Activated CD4-positive, CD25-positive, alpha-beta regulatory T cell treated with anti-CD3 and anti-CD28 coated beads, Interleukin-2, amount 50 U/mL, for 72 hours (primary cell): ENCODE measurements around the gene PCSK5.
"Not testable (repeated sequence)": the region's sequence is repeated elsewhere in the genome, so short reads cannot be mapped to it uniquely, and the experiment has no call there.

Source experiments
- DNase-seq: peaks from one replicate; pipeline ENCODE4 v3.0.0; 2021

Gene PCSK5

DNA sequence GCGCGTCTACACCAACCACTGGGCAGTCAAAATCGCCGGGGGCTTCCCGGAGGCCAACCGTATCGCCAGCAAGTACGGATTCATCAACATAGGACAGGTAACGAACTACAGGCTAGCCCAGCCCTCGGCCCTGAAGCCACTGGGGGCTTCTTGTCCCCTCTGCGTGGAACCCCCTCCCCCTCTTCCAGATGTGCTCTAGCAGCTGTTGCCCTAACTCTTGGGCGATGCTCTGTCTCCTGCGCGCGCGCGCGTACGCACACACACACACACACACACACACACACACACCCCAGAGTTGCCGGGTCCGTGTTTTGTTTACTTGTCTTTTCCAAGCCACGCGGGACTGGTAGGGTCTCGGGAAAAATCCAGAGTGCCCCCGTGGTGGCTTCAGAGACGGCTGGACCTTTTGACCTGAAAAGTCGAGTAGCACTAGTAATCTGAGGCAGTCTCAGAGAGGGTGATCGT is 836 bp downstream of the PCSK5 start:
- peak; percentile 36 for DNase-seq

DNA sequence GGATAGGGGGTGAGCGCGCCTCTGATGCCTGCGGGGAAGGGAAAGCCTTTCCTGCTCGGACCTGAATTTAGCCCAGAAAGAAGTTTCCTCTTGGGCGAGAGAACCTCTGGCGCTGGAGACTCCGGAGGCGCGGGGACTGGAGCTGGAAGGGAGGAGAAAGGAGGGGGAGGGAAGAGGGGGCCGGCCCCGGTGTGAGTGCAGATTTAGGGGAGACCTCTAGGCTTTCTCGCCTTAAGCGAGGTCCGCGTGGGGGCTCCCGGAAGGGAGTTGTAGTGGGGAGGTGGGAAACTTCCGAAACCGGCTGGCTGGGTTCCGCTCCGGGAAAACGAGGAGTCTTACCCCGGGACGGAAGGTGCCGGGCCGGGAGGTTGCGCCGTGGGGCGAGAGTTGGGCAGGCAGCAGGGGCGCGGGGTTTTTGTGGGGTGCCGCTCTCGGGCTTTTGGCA is 1.3 kb downstream of the PCSK5 start:
- no peak for DNase-seq

- peak; percentile 34 for DNase-seq
Measured at GRCh38 chr9:75892216-75892911, 1.9 kb downstream of the PCSK5 start.

DNA sequence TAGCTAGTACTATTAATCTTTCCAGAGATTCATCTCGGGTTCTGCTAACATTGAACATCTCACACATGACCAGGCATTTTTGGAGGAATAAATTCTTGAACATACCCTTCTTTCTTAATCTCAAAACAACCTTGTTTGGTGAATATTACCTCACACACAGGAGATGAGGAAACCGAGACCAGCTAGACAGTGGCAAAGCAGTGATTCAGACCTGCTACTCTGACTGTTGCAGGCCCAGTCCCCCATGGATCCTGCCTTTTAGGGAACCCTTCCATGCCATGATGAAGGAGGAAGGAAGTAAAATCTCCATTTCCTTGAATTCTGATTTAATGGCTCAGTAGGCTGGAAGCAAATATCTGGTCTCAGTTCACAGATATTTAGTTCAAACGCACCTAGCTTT is 2.6 kb downstream of the PCSK5 start:
- no peak for DNase-seq

- DNase-seq: no peak
Measured at GRCh38 chr9:75894566-75894965, 4.1 kb downstream of the PCSK5 start.

- DNase-seq: no peak
Measured at GRCh38 chr9:75895112-75895511, 4.6 kb downstream of the PCSK5 start.

GRCh38 chr9:75896193-75896592 is 5.7 kb downstream of the PCSK5 start:
- no peak for DNase-seq

- DNase-seq: not testable (repeated sequence)
Measured at GRCh38 chr9:75900893-75901524, 10.5 kb downstream of the PCSK5 start.

GRCh38 chr9:75903785-75904360 is 13.4 kb downstream of the PCSK5 start:
- no peak for DNase-seq

DNA sequence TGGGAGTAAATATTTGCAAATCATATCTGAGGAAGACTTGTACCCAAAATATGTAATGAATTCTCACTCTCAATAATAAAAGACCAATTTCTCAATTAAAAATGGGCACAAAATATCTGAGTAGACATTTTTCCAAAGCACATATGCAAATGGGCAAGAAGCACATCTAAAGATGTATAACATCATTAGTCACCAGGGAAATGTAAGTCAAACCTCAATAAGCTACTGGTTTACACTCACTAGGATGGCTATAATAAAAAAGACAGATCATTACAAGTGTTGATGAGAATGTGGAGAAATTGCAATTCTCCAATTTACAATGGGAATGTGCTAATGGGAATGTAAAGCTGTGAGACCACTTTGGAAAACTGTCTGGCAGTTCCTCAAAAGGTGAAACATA is 13.9 kb downstream of the PCSK5 start:
- no peak for DNase-seq

DNA sequence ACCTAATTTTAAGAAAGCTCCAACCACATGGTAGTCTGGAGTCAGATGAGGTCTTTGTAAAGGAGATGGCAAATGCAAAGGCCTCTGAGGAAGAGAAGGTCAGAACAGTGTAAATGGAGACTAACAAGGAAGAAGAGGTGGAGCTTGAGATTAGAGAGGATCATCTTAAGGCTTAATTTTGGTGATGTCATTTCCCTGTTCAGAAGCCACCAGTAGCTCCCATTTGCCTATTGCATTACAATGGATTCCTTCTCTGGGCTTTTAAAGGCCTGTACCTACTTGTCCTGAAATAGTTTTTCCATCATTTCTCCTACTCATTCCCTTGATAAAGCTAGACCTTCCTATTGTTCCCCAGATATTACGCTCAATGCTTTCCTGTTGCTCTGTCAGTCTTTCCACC is 16.1 kb downstream of the PCSK5 start:
- DNase-seq: no peak

DNA sequence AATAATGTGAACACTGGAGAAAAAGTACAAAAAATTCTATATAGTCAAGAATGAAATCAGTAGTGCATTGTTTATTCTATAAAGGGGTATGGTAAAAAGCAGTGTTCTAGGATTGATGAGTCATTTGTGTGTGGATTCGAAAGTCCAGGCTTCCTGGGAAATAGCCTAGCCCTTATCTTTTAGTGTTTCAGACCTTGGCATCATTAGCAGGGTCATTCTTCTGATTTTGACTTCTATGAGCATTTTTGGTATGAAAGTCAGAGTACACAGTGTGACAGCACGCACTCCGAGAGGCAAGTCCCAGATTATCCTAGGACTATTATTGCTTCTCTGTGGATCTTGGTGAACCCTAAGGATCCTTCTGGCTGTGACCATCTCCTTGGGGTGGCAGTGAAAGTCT is 16.9 kb downstream of the PCSK5 start:
- DNase-seq: no peak

DNA sequence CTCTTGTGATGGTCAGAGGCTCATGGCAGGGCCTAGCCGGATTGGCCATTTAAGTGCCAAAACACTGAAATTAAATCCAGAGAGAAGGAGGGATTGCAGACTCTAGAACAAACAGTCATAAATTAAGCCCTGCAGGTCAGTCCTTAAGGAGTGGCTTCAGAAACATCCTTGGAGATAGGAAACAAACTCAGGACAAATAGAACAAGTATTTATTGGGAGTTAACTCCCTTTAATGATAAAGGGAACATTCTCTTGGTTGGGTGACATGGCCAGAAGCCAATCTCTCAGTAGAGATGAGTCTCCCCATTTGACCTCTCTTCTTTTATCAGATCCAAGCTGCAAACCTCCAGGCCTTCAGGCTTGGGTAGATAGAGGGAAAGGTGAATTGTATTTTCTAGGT is 17.4 kb downstream of the PCSK5 start:
- no peak for DNase-seq

DNA sequence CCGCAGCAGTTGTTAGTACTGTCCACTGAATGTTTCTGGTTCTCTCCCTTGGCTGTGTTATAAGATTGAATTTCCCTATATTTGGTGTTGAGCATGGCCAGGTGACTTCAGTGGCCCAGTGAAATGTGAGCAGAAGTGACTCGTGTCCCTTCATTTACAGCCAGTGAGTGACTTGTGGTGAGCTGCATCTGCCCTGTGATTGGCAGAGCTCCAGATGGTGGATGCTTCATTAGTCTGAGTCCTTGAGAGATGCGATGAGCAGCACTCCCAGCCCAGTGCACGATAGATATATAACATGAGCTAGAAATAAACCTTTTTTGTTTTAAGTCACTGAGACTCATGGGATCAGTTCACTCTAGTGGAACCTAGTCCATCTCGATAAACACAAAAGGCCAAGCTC is 19.3 kb downstream of the PCSK5 start:
- no peak for DNase-seq

DNA sequence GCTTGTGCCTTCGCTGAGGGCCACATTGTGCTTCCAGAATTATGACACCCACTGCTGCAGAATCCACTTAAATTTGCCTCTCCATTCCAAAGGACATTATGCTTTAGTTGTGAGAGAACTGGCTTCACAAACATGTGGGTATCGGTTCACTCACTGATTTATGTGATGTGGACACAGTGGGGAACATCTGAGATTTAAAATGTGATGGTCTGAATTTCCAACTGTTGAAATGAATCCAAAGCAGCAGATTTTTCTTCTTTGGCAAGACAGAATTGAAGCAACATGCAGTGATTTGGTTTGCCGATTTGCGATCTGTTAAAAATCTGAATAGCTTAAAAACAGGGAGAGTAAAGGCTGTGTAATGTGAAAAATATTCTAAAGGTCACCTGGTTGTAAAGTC is 20.3 kb downstream of the PCSK5 start:
- no peak for DNase-seq

- no peak for DNase-seq
Measured at GRCh38 chr9:75911390-75911789, 20.9 kb downstream of the PCSK5 start.

DNA sequence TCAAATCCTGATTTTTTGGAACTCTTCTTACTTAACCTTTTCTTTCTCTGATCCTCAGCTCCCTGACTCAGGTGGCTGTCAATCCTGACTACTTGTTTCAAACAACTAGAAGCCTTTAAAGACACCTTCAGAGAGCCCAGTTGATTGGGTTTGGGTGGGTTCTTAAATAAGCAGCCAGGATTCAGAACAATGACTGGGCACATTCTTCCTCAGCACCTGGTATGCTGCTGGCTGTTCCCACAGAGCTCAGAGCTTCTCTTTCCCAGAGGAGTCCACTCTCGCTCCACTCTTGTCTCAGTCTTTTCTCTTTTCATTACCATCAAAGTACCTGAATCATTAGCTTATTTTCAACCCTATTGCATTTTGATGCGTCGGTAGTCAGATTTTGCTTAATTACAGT is 22.5 kb downstream of the PCSK5 start:
- no peak for DNase-seq

- no peak for DNase-seq
Measured at GRCh38 chr9:75914002-75914401, 23.5 kb downstream of the PCSK5 start.

GRCh38 chr9:75914883-75915452 is 24.5 kb downstream of the PCSK5 start:
- DNase-seq: no peak

GRCh38 chr9:75918154-75918553 is 27.7 kb downstream of the PCSK5 start:
- DNase-seq: no peak

- no peak for DNase-seq
Measured at GRCh38 chr9:75918909-75919308, 28.4 kb downstream of the PCSK5 start.

DNA sequence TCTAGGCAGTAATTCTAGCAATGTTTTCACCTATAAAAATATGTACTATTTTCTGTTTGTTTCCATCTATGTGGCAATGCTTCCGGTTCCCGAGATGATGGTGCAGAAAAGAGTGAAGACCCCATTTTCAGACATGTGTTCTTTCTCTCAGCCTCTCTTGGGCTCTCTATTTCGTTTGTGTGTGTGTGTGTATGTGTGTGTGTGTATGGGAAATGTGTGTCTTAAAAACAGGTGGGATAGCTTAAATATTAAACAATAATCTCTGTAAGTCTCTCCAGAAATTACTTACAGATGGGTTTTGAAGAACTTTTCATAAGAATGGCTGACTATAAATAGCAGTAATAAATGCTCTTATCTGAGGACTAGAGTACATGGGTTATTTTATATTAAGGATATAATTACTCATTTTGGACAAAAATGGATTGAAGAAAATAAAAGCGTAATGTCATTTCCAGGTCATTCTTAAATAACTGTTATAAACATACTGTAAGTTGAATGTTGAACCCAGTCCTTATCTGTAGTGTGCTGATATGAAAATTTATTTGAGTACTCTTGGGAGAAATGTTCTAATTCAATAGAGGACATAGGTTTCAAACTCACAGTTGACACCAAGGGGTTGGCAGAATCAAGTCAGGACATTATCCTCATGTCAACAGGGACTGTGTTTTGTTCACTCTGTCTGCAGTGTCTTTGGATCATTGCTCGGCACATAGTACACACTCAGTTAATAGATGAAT is 31.1 kb downstream of the PCSK5 start:
- no peak for DNase-seq

- no peak for DNase-seq
Measured at GRCh38 chr9:75926385-75926784, 35.9 kb downstream of the PCSK5 start.
